HepG2 (cell line): ENCODE results near the gene ZNF585A. TPM values are rescaled to one million over a fixed set of nuclear protein-coding genes. Genes with fewer than 3 reads are reported as not detected.

Experiments used
- CBX5 ChIP-seq: sonication (generic); formaldehyde crosslinking; IDR thresholded peaks from 2 replicates; pipeline ENCODE4 v1.4.0; 2020; ENCODE audit warnings: missing genetic modification reagents, borderline replicate concordance
- CREB1 ChIP-seq, 2 experiments: fragments of 450-650 bp in 1 of 2; IDR thresholded peaks; 2 replicates each; pipeline ENCODE4 v1.6.1; 2016 to 2017; ENCODE audit warnings: control low read depth in 1 of 2, mild to moderate bottlenecking in 1 of 2, missing compliant biosample characterization in 1 of 2, missing genetic modification characterization in 1 of 2
- FOXK1 ChIP-seq: sonication (generic); formaldehyde crosslinking; IDR thresholded peaks from 2 replicates; pipeline ENCODE4 v1.4.0; 2020; ENCODE audit warnings: low read depth, missing genetic modification reagents, borderline replicate concordance
- MAF1 ChIP-seq: sonication (generic); formaldehyde crosslinking; IDR thresholded peaks from 2 replicates; pipeline ENCODE4 v1.5.0; 2020; ENCODE audit warnings: missing genetic modification reagents, borderline replicate concordance
- MBD4 ChIP-seq: IDR thresholded peaks from 2 replicates; pipeline ENCODE4 v1.6.1; 2012; ENCODE audit warnings: low read length, inconsistent platforms, borderline replicate concordance
- MIXL1 ChIP-seq: IDR thresholded peaks from 2 replicates; pipeline ENCODE4 v1.6.1; 2016
- NFIB ChIP-seq: sonication (generic); formaldehyde crosslinking; IDR thresholded peaks from 2 replicates; pipeline ENCODE4 v1.9.0; 2021; ENCODE audit warnings: missing genetic modification reagents, mild to moderate bottlenecking, borderline replicate concordance
- NONO ChIP-seq, 2 experiments: fragments of 450-650 bp in 1 of 2; sonication (generic) in 1 of 2; formaldehyde crosslinking in 1 of 2; IDR thresholded peaks in 1 of 2; conservative IDR thresholded peaks in 1 of 2; 2 replicates each; pipeline versions ENCODE4 v1.6.1 to v1.8.0; 2017 to 2022; ENCODE audit warnings: mild to moderate bottlenecking in 1 of 2, missing genetic modification reagents in 1 of 2, moderate library complexity in 1 of 2
- RNF2 ChIP-seq: fragments of 450-650 bp; conservative IDR thresholded peaks from 2 replicates; pipeline ENCODE4 v1.6.1; 2016; ENCODE audit warnings: low read depth
- SNAI1 ChIP-seq: sonication (generic); formaldehyde crosslinking; IDR thresholded peaks from 2 replicates; pipeline ENCODE4 v1.5.0; 2020; ENCODE audit warnings: mild to moderate bottlenecking, missing genetic modification reagents, borderline replicate concordance
- SUZ12 ChIP-seq: fragments of 150-350 bp; IDR thresholded peaks from 2 replicates; pipeline ENCODE4 v1.6.1; 2014; ENCODE audit warnings: low read depth, low read length
- TAF15 ChIP-seq: fragments of 200-400 bp; formaldehyde crosslinking; IDR thresholded peaks from one replicate; pipeline ENCODE4 v1.6.1; 2018; ENCODE audit warnings: mild to moderate bottlenecking, low read depth, low read length; ENCODE audit not compliant: poor library complexity, severe bottlenecking
- TBX2 ChIP-seq: sonication (generic); formaldehyde crosslinking; IDR thresholded peaks from 2 replicates; pipeline ENCODE4 v1.5.0; 2020; ENCODE audit warnings: missing genetic modification reagents, mild to moderate bottlenecking, borderline replicate concordance
- ZBTB3 ChIP-seq: sonication (generic); formaldehyde crosslinking; IDR thresholded peaks from 2 replicates; pipeline ENCODE4 v1.4.0; 2020; ENCODE audit warnings: low read depth, mild to moderate bottlenecking, moderate library complexity, missing genetic modification reagents, borderline replicate concordance
- ZKSCAN8 ChIP-seq: IDR thresholded peaks from 2 replicates; pipeline ENCODE4 v1.6.1; 2016; ENCODE audit warnings: borderline replicate concordance, missing genetic modification reagents, missing compliant biosample characterization
- ZNF460 ChIP-seq: sonication (generic); formaldehyde crosslinking; IDR thresholded peaks from 2 replicates; pipeline ENCODE4 v1.5.1; 2020; ENCODE audit warnings: missing genetic modification reagents, mild to moderate bottlenecking, borderline replicate concordance
- ZNF660 ChIP-seq: sonication (generic); formaldehyde crosslinking; IDR thresholded peaks from 2 replicates; pipeline ENCODE4 v1.5.1; 2020; ENCODE audit warnings: mild to moderate bottlenecking, low read depth, missing genetic modification reagents, borderline replicate concordance
- ZNF761 ChIP-seq: sonication (generic); formaldehyde crosslinking; conservative IDR thresholded peaks from 2 replicates; pipeline ENCODE4 v1.4.0; 2020; ENCODE audit warnings: mild to moderate bottlenecking, missing genetic modification reagents
- polyA plus RNA-seq, 8 experiments: library from polyadenylated mRNA; depleted of rRNA in 3 of 8; stranded (reverse) in 7 of 8; unstranded in 1 of 8; fragments of >200 nt; fragmentation: Illumina TruSeq in 4 of 8; extraction: Trizol in 4 of 8; gene quantifications; 2 replicates each; pipeline versions ENCODE4 v1.2.1 to v1.2.3, GENCODE V29; 2011 to 2016; ENCODE audit warnings: low read depth in 4 of 8, missing spikeins in 1 of 8, mixed read lengths in 1 of 8; ENCODE audit not compliant: insufficient read depth in 1 of 8
- total RNA-seq, 5 experiments: library from RNA; depleted of rRNA; stranded (reverse); fragments of >200 nt; fragmentation: Illumina TruSeq; extraction: Trizol; gene quantifications; 2 replicates each; pipeline ENCODE4 v1.2.3, GENCODE V29; 2016; ENCODE audit warnings: low read depth in 1 of 5
- TF ChIP-seq, protein P1 (sequence below): fragments of 450-650 bp; IDR thresholded peaks from 2 replicates; pipeline ENCODE4 v1.6.1; 2016
- TF ChIP-seq, protein P2 (sequence below): IDR thresholded peaks from 2 replicates; pipeline ENCODE4 v1.6.1; 2016; ENCODE audit warnings: missing genetic modification reagents, missing compliant biosample characterization
- TF ChIP-seq, protein P3 (sequence below): sonication (generic); formaldehyde crosslinking; IDR thresholded peaks from 2 replicates; pipeline ENCODE4 v1.4.0; 2020; ENCODE audit warnings: low read depth, missing genetic modification reagents

The ZNF585A gene
- total and polyA plus RNA-seq, 2 of the 13 experiments (the other 11 are each of a cell fraction or from before 2014, with no cell fraction given), result 7.1 to 8.5 TPM

DNA sequence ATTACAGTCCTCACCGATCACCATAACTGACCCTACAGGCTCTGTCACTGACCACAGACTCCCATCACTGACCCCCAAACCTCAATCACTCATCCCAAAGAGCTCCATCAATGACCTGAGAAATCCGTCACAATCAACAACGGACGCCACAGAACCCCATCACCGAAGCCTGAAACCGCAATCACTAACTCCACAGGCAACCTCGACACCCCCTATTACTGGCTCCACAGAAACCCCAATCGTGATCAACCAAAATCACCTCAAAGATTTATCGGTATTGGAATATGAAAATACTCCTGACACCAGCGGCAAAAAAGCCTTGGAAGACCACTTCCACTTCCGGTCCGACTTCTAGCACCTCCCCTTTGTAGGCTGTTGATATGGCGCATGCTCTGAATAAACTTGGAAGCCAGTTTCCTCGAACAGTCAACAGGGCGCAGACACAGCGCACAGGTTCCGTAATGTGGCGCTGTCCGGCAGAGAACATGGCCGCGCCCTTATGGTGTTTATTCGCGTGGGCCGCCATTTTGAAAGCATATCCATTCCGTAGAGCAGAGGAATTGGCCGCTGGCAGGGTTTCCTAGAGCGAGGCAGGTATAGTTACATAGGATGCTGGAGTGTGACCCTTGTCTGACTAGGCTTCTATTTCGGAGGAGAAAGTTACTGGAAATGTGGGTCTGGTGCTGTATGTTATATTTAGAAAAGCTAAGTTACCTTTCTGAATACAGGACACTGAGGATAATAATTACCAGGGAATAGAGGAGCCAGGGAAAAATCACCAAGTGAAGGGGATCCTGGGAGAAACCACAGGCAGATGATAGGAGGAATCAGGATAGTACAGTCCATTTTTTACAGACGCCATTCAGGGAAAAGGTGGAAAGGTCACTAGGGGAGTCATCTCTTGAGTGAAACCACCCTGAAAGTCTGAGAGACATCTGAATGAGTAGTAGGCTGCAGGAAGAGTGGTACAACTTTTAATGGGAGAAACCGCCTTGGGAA lies at the start of gene ZNF585A (continued):
- TF ChIP-seq SUZ12 (no peak), TAF15 (no peak), ZBTB3 (CRISPR knock-in tag) (no peak), TBX2 (CRISPR knock-in tag) (no peak), CBX5 (0 out of 2 replicates have a peak, but pooled peaks have one; percentile 48), RNF2 (0 out of 2 replicates have a peak, but pooled peaks have one; percentile 13), ZNF460 (CRISPR knock-in tag) (no peak), ZKSCAN8 (CRISPR knock-in tag) (no peak; the same call in 1 of the 2 replicates), NFIB (no peak), NONO (IDR thresholded peaks at IDR 0.05) (no peak), NONO (CRISPR knock-in tag; conservative IDR thresholded peaks at IDR 0.05) (peak; percentile 65; the same call in 1 of the 2 replicates), ZNF761 (CRISPR knock-in tag) (0 out of 2 replicates have a peak, but pooled peaks have one; percentile 26), ZNF660 (CRISPR knock-in tag) (no peak), MIXL1 (CRISPR knock-in tag) (0 out of 2 replicates have a peak, but pooled peaks have one; percentile 50), SNAI1 (CRISPR knock-in tag) (0 out of 2 replicates have a peak, but pooled peaks have one; percentile 34), FOXK1 (peak; percentile 95; the same call in 1 of the 2 replicates), CREB1 (IDR thresholded peaks at IDR 0.05) (peak; percentile 47), CREB1 (CRISPR knock-in tag; IDR thresholded peaks at IDR 0.05) (peak; percentile 91), MAF1 (CRISPR knock-in tag) (0 out of 2 replicates have a peak, but pooled peaks have one; percentile 39), MBD4 (no peak)
- TF ChIP-seq, protein P1, sequence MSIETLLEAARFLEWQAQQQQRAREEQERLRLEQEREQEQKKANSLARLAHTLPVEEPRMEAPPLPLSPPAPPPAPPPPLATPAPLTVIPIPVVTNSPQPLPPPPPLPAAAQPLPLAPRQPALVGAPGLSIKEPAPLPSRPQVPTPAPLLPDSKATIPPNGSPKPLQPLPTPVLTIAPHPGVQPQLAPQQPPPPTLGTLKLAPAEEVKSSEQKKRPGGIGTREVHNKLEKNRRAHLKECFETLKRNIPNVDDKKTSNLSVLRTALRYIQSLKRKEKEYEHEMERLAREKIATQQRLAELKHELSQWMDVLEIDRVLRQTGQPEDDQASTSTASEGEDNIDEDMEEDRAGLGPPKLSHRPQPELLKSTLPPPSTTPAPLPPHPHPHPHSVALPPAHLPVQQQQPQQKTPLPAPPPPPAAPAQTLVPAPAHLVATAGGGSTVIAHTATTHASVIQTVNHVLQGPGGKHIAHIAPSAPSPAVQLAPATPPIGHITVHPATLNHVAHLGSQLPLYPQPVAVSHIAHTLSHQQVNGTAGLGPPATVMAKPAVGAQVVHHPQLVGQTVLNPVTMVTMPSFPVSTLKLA, result peak; percentile 40; the same call in 1 of the 2 replicates
- TF ChIP-seq, protein P2, sequence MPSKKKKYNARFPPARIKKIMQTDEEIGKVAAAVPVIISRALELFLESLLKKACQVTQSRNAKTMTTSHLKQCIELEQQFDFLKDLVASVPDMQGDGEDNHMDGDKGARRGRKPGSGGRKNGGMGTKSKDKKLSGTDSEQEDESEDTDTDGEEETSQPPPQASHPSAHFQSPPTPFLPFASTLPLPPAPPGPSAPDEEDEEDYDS (CRISPR knock-in tag), result peak; percentile 30; the same call in 1 of the 2 replicates
- TF ChIP-seq, protein P3, sequence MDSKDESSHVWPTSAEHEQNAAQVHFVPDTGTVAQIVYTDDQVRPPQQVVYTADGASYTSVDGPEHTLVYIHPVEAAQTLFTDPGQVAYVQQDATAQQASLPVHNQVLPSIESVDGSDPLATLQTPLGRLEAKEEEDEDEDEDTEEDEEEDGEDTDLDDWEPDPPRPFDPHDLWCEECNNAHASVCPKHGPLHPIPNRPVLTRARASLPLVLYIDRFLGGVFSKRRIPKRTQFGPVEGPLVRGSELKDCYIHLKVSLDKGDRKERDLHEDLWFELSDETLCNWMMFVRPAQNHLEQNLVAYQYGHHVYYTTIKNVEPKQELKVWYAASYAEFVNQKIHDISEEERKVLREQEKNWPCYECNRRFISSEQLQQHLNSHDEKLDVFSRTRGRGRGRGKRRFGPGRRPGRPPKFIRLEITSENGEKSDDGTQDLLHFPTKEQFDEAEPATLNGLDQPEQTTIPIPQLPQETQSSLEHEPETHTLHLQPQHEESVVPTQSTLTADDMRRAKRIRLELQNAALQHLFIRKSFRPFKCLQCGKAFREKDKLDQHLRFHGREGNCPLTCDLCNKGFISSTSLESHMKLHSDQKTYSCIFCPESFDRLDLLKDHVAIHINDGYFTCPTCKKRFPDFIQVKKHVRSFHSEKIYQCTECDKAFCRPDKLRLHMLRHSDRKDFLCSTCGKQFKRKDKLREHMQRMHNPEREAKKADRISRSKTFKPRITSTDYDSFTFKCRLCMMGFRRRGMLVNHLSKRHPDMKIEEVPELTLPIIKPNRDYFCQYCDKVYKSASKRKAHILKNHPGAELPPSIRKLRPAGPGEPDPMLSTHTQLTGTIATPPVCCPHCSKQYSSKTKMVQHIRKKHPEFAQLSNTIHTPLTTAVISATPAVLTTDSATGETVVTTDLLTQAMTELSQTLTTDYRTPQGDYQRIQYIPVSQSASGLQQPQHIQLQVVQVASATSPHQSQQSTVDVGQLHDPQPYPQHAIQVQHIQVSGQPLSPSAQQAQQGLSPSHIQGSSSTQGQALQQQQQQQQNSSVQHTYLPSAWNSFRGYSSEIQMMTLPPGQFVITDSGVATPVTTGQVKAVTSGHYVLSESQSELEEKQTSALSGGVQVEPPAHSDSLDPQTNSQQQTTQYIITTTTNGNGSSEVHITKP (CRISPR knock-in tag), result peak; percentile 90
